OCI-LY7 (cell line): ENCODE results near the gene DDX23. TPM values are rescaled to one million over a fixed set of nuclear protein-coding genes. Genes with fewer than 3 reads are reported as not detected.
A peak's percentile ranks its signal among the peaks of the same experiment; 100 is the strongest.

ENCODE experiments used
- BruUV-seq: library from RNA; stranded (reverse); fragments of 400-500 nt; replicated peaks from 2 replicates; lab custom pipeline; 2021; lab: Mats Ljungman, UMichigan
- CTCF ChIA-PET: fragments of 300-600 bp; sonication (Branson Sonifier 250); formaldehyde crosslinking; loops from one replicate; lab custom pipeline; 2022; ENCODE audit warnings: antibody characterized with exemption; ENCODE audit not compliant: unreplicated experiment; lab: Charles Lee
- POLR2A ChIA-PET: fragments of 300-600 bp; sonication (Branson Sonifier 250); formaldehyde crosslinking; loops from one replicate; lab custom pipeline; 2022; ENCODE audit warnings: antibody characterized with exemption; lab: Charles Lee
- DNase-seq: peaks from one replicate; pipeline ENCODE4 v3.0.0-alpha.2; 2015; ENCODE audit warnings: low spot score
- H2AFZ ChIP-seq: fragments of 200-600 bp; sonication (generic), shearing (Covaris generic); 2 replicates; pipeline ENCODE4 v1.6.1; 2014; ENCODE audit warnings: mild to moderate bottlenecking, antibody characterized with exemption, low read length, moderate library complexity
- H3K27ac ChIP-seq: fragments of 200-600 bp; sonication (generic); 2 replicates; pipeline ENCODE4 v1.5.1; 2014; ENCODE audit warnings: mixed run types, low read depth, mild to moderate bottlenecking, moderate library complexity, low read length, inconsistent platforms; ENCODE audit not compliant: poor library complexity, severe bottlenecking
- H3K36me3 ChIP-seq: fragments of 200-600 bp; sonication (generic); 2 replicates; pipeline ENCODE4 v1.6.1; 2014; ENCODE audit warnings: mild to moderate bottlenecking, antibody characterized with exemption, low read length, moderate library complexity, mixed read lengths; ENCODE audit not compliant: insufficient read depth
- H3K4me1 ChIP-seq: fragments of 200-600 bp; sonication (generic); 2 replicates; pipeline ENCODE4 v1.5.1; 2014; ENCODE audit warnings: mild to moderate bottlenecking, low read length; ENCODE audit not compliant: insufficient read depth, poor library complexity, severe bottlenecking
- H3K4me2 ChIP-seq: fragments of 200-600 bp; sonication (generic); 2 replicates; pipeline ENCODE4 v1.6.1; 2014; ENCODE audit warnings: mild to moderate bottlenecking, low read length
- H3K4me3 ChIP-seq: fragments of 200-600 bp; sonication (generic); 2 replicates; pipeline ENCODE4 v1.5.1; 2014; ENCODE audit warnings: mild to moderate bottlenecking, low read depth, low read length; ENCODE audit not compliant: poor library complexity, severe bottlenecking
- H3K79me2 ChIP-seq: fragments of 200-600 bp; sonication (generic); 2 replicates; pipeline ENCODE4 v1.6.1; 2016; ENCODE audit warnings: low read depth, mild to moderate bottlenecking, low read length, moderate library complexity, mixed read lengths; ENCODE audit not compliant: insufficient read depth
- H3K9me2 ChIP-seq: fragments of 200-600 bp; sonication (generic); 2 replicates; pipeline ENCODE4 v1.6.1; 2016; ENCODE audit warnings: mild to moderate bottlenecking, low read length, mixed read lengths; ENCODE audit not compliant: insufficient read depth
- H3K9me3 ChIP-seq: fragments of 200-600 bp; sonication (generic); 2 replicates; pipeline ENCODE4 v1.6.1; 2014; ENCODE audit warnings: mild to moderate bottlenecking, mixed run types, low read length, mixed read lengths
- H4K20me1 ChIP-seq: fragments of 200-600 bp; sonication (generic); 2 replicates; pipeline ENCODE4 v1.6.1; 2014; ENCODE audit warnings: mild to moderate bottlenecking, antibody characterized with exemption, low read length, moderate library complexity, mixed read lengths; ENCODE audit not compliant: insufficient read depth
- CTCF ChIP-seq: fragments of 200-600 bp; sonication (generic); conservative IDR thresholded peaks from 2 replicates; pipeline ENCODE4 v1.5.1; 2014; ENCODE audit warnings: mild to moderate bottlenecking, antibody characterized with exemption, low read length, moderate library complexity, mixed read lengths
- EZH2phosphoT487 ChIP-seq: fragments of 200-600 bp; sonication (generic); IDR thresholded peaks from 2 replicates; pipeline ENCODE4 v1.6.1; 2018; ENCODE audit warnings: low read depth, borderline replicate concordance, mild to moderate bottlenecking, mixed run types, antibody characterized with exemption, low read length, moderate library complexity, mixed read lengths
- intact Hi-C: fragments of 100-400 bp; cut with micrococcal nuclease; formaldehyde crosslinking; loops from one replicate; pipeline ENCODE4 v1.10.0; 2022; ENCODE audit not compliant: unreplicated experiment
- total RNA-seq, 2 experiments: library from RNA; depleted of rRNA in 1 of 2; stranded (reverse); fragments of >200 nt in 1 of 2; shearing (Covaris generic) in 1 of 2; gene quantifications; 2 replicates each; pipeline ENCODE4 v1.2.3, GENCODE V29; 2014 to 2022

DDX23 gene
- total RNA-seq, 2 experiments from 2014 or later = 91.1 to 119 TPM

GRCh38 chr12:48816143-48816854 is 35.7 kb downstream of the DDX23 start:
- no peak overlapping the region; the same call in 1 of the 2 replicates for H2AFZ ChIP-seq
- peak overlapping the region; percentile 72 for H3K4me3 ChIP-seq
- H3K9me2 ChIP-seq = no peaks in the 10 kb centered on the region
- TF ChIP-seq CTCF (no peak), EZH2phosphoT487 (no peak)
- H4K20me1 ChIP-seq = no peaks in the 10 kb centered on the region
- H3K79me2 ChIP-seq = no peaks in the 10 kb centered on the region
- POLR2A ChIA-PET = interaction anchor here (0.6 to 1.3 kb wide), 3 partner anchors 100 to 375 kb away, joined by 3 read pairs; partner anchors contain the start of gene CCNT1
- CTCF ChIA-PET = interaction anchor here (0.9 to 2.1 kb wide), 3 partner anchors 13 to 63 kb away, joined by 3 to 6 read pairs (median 5); no protein-coding TSS in a partner anchor
- H3K27ac ChIP-seq = no peak overlapping the region
- BruUV-seq = no TSS peak
- peaks cover 27% of the 10 kb centered on the region for H3K4me1 ChIP-seq
- H3K36me3 ChIP-seq = no peaks in the 10 kb centered on the region
- H3K4me2 ChIP-seq = peak overlapping the region; percentile 78
- DNase-seq = no peak
- no peaks in the 10 kb centered on the region for H3K9me3 ChIP-seq
- intact Hi-C loops = no loop called here

- Histone ChIP-seq H3K4me3 (peak overlapping the region; percentile 72), H3K79me2 (no peaks in the 10 kb centered on the region), H3K27ac (peak overlapping the region; percentile 60), H3K4me2 (peak overlapping the region; percentile 78), H3K9me3 (no peaks in the 10 kb centered on the region), H2AFZ (peak overlapping the region; percentile 82), H4K20me1 (no peaks in the 10 kb centered on the region), H3K9me2 (no peaks in the 10 kb centered on the region), H3K4me1 (peaks cover 27% of the 10 kb centered on the region), H3K36me3 (no peaks in the 10 kb centered on the region)
- intact Hi-C loops = loop anchor here (2.0 kb wide), 1 partner anchor 37 kb away; the partner anchor contains the start of gene DDX23
- CTCF ChIA-PET = interaction anchor here (0.6 to 2.1 kb wide), 8 partner anchors 9 to 181 kb away, joined by 3 to 6 read pairs (median 4); no protein-coding TSS in a partner anchor
- DNase-seq = peak; percentile 53
- POLR2A ChIA-PET = interaction anchor here (0.6 to 1.6 kb wide), 7 partner anchors 37 to 375 kb away, joined by 3 to 9 read pairs (median 3); partner anchors contain the start of genes CCNT1, DDX23 and RND1
- no TSS peak for BruUV-seq
- no peak for TF ChIP-seq EZH2phosphoT487
- no peak for TF ChIP-seq CTCF
Measured at GRCh38 chr12:48815126-48816110, 36.5 kb downstream of the DDX23 start.
